ENCODE measurements around the gene FITM1.

GRCh38 chr14:24132061-24132685 lies 1.7 kb downstream of the FITM1 start:
- TF ChIP-seq CTCF (IDR thresholded peaks at IDR 0.05; ENCODE audit: low read depth, low read length, poor library complexity, severe bottlenecking) = no peak
- TF ChIP-seq EZH2phosphoT487 (IDR thresholded peaks at IDR 0.05; ENCODE audit: borderline replicate concordance, low read length) = no peak

Measured in DOHH2 (cell line).